Esophagus muscularis mucosa (tissue), 4 donors: ENCODE data around the gene MAP1LC3B.

Experiments used
- CTCF ChIP-seq, 3 experiments: fragments of 200-600 bp in 2 of 3; fragments of 450-650 bp in 1 of 3; sonication (generic) in 2 of 3; IDR thresholded peaks; one replicate each; pipeline ENCODE4 v1.5.1; 2017 to 2019; ENCODE audit warnings: antibody characterized with exemption in 3 of 3, mild to moderate bottlenecking in 2 of 3, moderate library complexity in 1 of 3
- EP300 ChIP-seq: sonication (generic); formaldehyde crosslinking; IDR thresholded peaks from one replicate; pipeline ENCODE4 v1.6.1; 2017; ENCODE audit warnings: antibody characterized with exemption
- POLR2A ChIP-seq: fragments of 450-650 bp; IDR thresholded peaks from one replicate; pipeline ENCODE4 v1.6.1; 2017; ENCODE audit warnings: antibody characterized with exemption, moderate library complexity, mild to moderate bottlenecking, low read depth
- POLR2AphosphoS5 ChIP-seq, 2 donors: sonication (generic); formaldehyde crosslinking; IDR thresholded peaks; one replicate each; pipeline ENCODE4 v1.6.1; 2017; ENCODE audit warnings: antibody characterized with exemption in 2 of 2

- TF ChIP-seq POLR2AphosphoS5 (IDR thresholded peaks at IDR 0.05), result no peak
- TF ChIP-seq CTCF (IDR thresholded peaks at IDR 0.05), result no peak
- TF ChIP-seq POLR2A, result no peak
- TF ChIP-seq EP300, result no peak
Observed at GRCh38 chr16:87421003-87421912, 29.1 kb downstream of the MAP1LC3B start.
